K562 (cell line): ENCODE results near the gene SERPINE1. TPM values are rescaled to one million over a fixed set of nuclear protein-coding genes. Genes with fewer than 3 reads are reported as not detected.
A peak's percentile ranks its signal among the peaks of the same experiment; 100 is the strongest.

Source experiments
- BMI1 ChIP-seq: fragments of 150-350 bp; IDR thresholded peaks from 2 replicates; pipeline ENCODE4 v1.6.1; 2014; ENCODE audit warnings: low read length
- CCAR2 ChIP-seq: fragments of 200-400 bp; formaldehyde crosslinking; IDR thresholded peaks from 2 replicates; pipeline ENCODE4 v1.6.1; 2017; ENCODE audit warnings: mild to moderate bottlenecking, low read depth, low read length
- CCNT2 ChIP-seq: IDR thresholded peaks from 2 replicates; pipeline ENCODE4 v1.6.1; 2011; ENCODE audit warnings: borderline replicate concordance, low read depth, mild to moderate bottlenecking, moderate library complexity, mixed read lengths, low read length; ENCODE audit not compliant: insufficient read length; ENCODE audit errors: extremely low read depth
- COPS2 ChIP-seq: fragments of 450-650 bp; conservative IDR thresholded peaks from 2 replicates; pipeline ENCODE4 v1.6.1; 2016; ENCODE audit warnings: mild to moderate bottlenecking, moderate library complexity
- DLX4 ChIP-seq: fragments of 250-450 bp; sonication (Bioruptor Pico); IDR thresholded peaks from 2 replicates; pipeline ENCODE4 v1.6.1; 2021; ENCODE audit warnings: mild to moderate bottlenecking
- FIP1L1 ChIP-seq: fragments of 200-400 bp; formaldehyde crosslinking; IDR thresholded peaks from 2 replicates; pipeline ENCODE4 v1.6.1; 2018; ENCODE audit warnings: mild to moderate bottlenecking, low read depth, low read length; ENCODE audit not compliant: poor library complexity, severe bottlenecking
- FOS ChIP-seq: IDR thresholded peaks from 3 replicates; pipeline ENCODE4 v1.6.1; 2011; ENCODE audit not compliant: insufficient read length; ENCODE audit errors: extremely low read depth
- FOXJ2 ChIP-seq: fragments of 200-800 bp; sonication (Bioruptor generic); IDR thresholded peaks from 2 replicates; pipeline ENCODE4 v1.6.1; 2016; ENCODE audit warnings: missing genetic modification characterization, missing compliant biosample characterization
- GABPA ChIP-seq: fragments of 200-800 bp; sonication (Bioruptor generic); conservative IDR thresholded peaks from 2 replicates; pipeline ENCODE4 v1.6.1; 2016; ENCODE audit warnings: low read depth, missing genetic modification characterization, missing compliant biosample characterization
- GTF2E2 ChIP-seq: fragments of 200-800 bp; sonication (Bioruptor generic); IDR thresholded peaks from 2 replicates; pipeline ENCODE4 v1.6.1; 2016; ENCODE audit warnings: missing genetic modification characterization, missing compliant biosample characterization
- HOXB6 ChIP-seq: fragments of 250-450 bp; sonication (Bioruptor Pico); IDR thresholded peaks from 2 replicates; pipeline ENCODE4 v1.5.1; 2022; ENCODE audit warnings: mild to moderate bottlenecking, borderline replicate concordance
- IFI16 ChIP-seq: fragments of 250-450 bp; sonication (Bioruptor Pico); IDR thresholded peaks from 2 replicates; pipeline ENCODE4 v2.1.2; 2022; ENCODE audit warnings: mild to moderate bottlenecking, inconsistent platforms
- MEF2D ChIP-seq: conservative IDR thresholded peaks from 2 replicates; pipeline ENCODE4 v1.6.1; 2016; ENCODE audit warnings: low read depth, missing genetic modification characterization, missing compliant biosample characterization
- NONO ChIP-seq, 2 experiments: fragments of 200-400 bp in 1 of 2; fragments of 450-650 bp in 1 of 2; formaldehyde crosslinking in 1 of 2; IDR thresholded peaks; 2 replicates each; pipeline ENCODE4 v1.6.1; 2017; ENCODE audit warnings: low read depth in 2 of 2, mild to moderate bottlenecking in 2 of 2, moderate library complexity in 2 of 2, low read length in 1 of 2
- POLR2G ChIP-seq: fragments of 200-400 bp; formaldehyde crosslinking; IDR thresholded peaks from 2 replicates; pipeline ENCODE4 v1.6.1; 2017; ENCODE audit warnings: low read depth, mild to moderate bottlenecking, antibody characterized with exemption, low read length, moderate library complexity
- SIN3A ChIP-seq, 2 experiments: fragments of 150-350 bp in 1 of 2; IDR thresholded peaks; 2 replicates each; pipeline ENCODE4 v1.6.1; 2011 to 2016; ENCODE audit warnings: borderline replicate concordance in 2 of 2, low read depth in 2 of 2, low read length in 2 of 2, mild to moderate bottlenecking in 2 of 2, moderate library complexity in 2 of 2; ENCODE audit not compliant: control insufficient read depth in 1 of 2
- SOX6 ChIP-seq: fragments of 450-650 bp; IDR thresholded peaks from 2 replicates; pipeline ENCODE4 v1.6.1; 2014; ENCODE audit warnings: mild to moderate bottlenecking
- STAT5A ChIP-seq: IDR thresholded peaks from 2 replicates; pipeline ENCODE4 v1.6.1; 2012; ENCODE audit warnings: low read length, inconsistent platforms, borderline replicate concordance
- ZEB2 ChIP-seq: fragments of 450-650 bp; IDR thresholded peaks from 2 replicates; pipeline ENCODE4 v1.6.1; 2016
- ZNF512 ChIP-seq: IDR thresholded peaks from 2 replicates; pipeline ENCODE4 v1.6.1; 2016; ENCODE audit warnings: missing genetic modification characterization, missing compliant biosample characterization
- ZNF589 ChIP-seq: fragments of 200-800 bp; sonication (Bioruptor generic); IDR thresholded peaks from 2 replicates; pipeline ENCODE4 v1.6.1; 2016; ENCODE audit warnings: low read depth, missing genetic modification characterization, missing compliant biosample characterization
- ZNF764 ChIP-seq: fragments of 250-450 bp; sonication (Bioruptor Pico); IDR thresholded peaks from 2 replicates; pipeline ENCODE4 v1.4.0; 2020; ENCODE audit warnings: low read depth, mild to moderate bottlenecking, moderate library complexity
- ZNF79 ChIP-seq: fragments of 250-450 bp; sonication (Bioruptor Pico); IDR thresholded peaks from 2 replicates; pipeline ENCODE4 v1.4.0; 2020; ENCODE audit warnings: low read depth, mild to moderate bottlenecking, moderate library complexity
- polyA plus RNA-seq, 8 experiments: library from polyadenylated mRNA; depleted of rRNA in 4 of 8; stranded (reverse) in 5 of 8; unstranded in 3 of 8; fragments of >200 nt; fragmentation: Nextera tagmentation in 2 of 8; fragmentation: Illumina TruSeq in 1 of 8; extraction: Ambion mirVana in 2 of 8; extraction: Trizol in 1 of 8; gene quantifications; 2 replicates each; pipeline versions ENCODE4 v1.2.1 to v1.2.3, GENCODE V29; 2011 to 2014; ENCODE audit warnings: inconsistent platforms in 1 of 8, missing spikeins in 1 of 8
- total RNA-seq, 7 experiments: library from RNA; depleted of rRNA in 6 of 7; stranded (reverse); fragments of >200 nt in 6 of 7; fragmentation: Illumina TruSeq in 2 of 7; extraction: Trizol in 2 of 7; gene quantifications; 2 replicates each; pipeline versions ENCODE4 v1.2.1 to v1.2.3, GENCODE V29; 2011 to 2021; ENCODE audit warnings: low replicate concordance in 1 of 7
- TF ChIP-seq, protein P1 (sequence below): fragments of 450-650 bp; IDR thresholded peaks from one replicate; pipeline ENCODE4 v1.6.1; 2018; ENCODE audit warnings: mild to moderate bottlenecking, moderate library complexity; ENCODE audit not compliant: partially characterized antibody

Gene SERPINE1
- total and polyA plus RNA-seq, 9 of the 15 experiments (the other 6 are each of a cell fraction or from before 2014, with no cell fraction given) = 0.22 to 4.8 (median 0.91) TPM

DNA sequence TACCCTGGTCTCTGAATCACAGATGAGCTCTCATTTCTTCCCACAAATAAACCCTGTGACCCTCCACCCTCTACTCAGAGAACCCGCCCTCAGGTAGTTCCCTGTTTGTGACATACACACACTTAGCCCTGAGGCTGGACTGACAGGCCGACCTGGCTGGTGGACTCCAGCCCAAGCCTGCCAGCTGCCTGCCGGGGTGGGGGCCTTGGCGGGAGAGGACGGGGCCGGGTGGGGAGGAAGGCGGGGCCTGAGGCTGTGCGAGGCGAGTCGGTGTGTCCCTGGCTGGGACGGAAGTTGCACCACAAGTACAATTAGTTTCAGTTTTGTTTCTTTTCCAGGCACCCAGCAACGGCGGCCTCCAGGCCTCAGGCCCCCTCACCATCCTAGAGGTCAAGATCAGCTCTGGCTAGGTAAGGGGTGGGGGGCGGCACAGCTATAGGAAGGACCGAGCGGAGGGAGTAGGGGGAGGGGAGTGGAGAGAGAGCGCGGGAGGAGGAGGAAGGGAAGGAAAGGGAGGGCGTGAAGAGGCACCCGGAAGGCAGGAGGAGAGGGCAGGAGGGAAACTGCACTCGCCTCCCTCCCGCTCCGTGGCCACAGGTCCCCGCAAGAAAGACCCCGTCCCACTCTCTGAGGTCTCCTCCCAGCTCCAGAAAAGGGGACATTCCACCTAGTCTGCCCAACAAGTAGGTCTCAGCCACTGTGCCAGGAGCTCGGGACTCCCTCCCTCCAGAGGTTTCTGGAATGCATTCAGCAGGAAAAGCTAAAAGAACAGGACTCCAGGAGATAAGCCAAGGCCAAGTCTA lies 41.5 kb upstream of the SERPINE1 start, which contains the start of gene TRIM56 (continued):
- TF ChIP-seq NONO (IDR thresholded peaks at IDR 0.05; ENCODE audit: low read depth in 2 of 2, low read length in 1 of 2) (no peak), FIP1L1 (no peak), HOXB6 (no peak), CCNT2 (peak; percentile 36), BMI1 (no peak), ZEB2 (no peak), SIN3A (IDR thresholded peaks at IDR 0.05; ENCODE audit: borderline replicate concordance in 2 of 2, control insufficient read depth in 1 of 2, low read depth in 2 of 2, low read length in 2 of 2) (peak; percentile 63 to 64; a peak in 2 of 4 replicates), ZNF512 (tag) (no peak), ZNF79 (no peak), ZNF764 (CRISPR knock-in tag) (no peak), GTF2E2 (tag) (peak; percentile 91), MEF2D (tag) (no peak), GABPA (tag) (peak; percentile 86), ZNF589 (CRISPR knock-in tag) (peak; percentile 73; the same call in 1 of the 2 replicates), SOX6 (no peak), IFI16 (no peak), COPS2 (no peak), FOS (no peak), CCAR2 (no peak), DLX4 (CRISPR knock-in tag) (no peak), POLR2G (peak; percentile 75; the same call in 1 of the 2 replicates), FOXJ2 (tag) (no peak), STAT5A (no peak)
- TF ChIP-seq, protein P1, sequence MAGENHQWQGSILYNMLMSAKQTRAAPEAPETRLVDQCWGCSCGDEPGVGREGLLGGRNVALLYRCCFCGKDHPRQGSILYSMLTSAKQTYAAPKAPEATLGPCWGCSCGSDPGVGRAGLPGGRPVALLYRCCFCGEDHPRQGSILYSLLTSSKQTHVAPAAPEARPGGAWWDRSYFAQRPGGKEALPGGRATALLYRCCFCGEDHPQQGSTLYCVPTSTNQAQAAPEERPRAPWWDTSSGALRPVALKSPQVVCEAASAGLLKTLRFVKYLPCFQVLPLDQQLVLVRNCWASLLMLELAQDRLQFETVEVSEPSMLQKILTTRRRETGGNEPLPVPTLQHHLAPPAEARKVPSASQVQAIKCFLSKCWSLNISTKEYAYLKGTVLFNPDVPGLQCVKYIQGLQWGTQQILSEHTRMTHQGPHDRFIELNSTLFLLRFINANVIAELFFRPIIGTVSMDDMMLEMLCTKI = no peak
